Inflammatory macrophage treated with lipopolysaccharide for 4 hours (primary cell): ENCODE results near the gene VWA7.

Experiments used
- DNase-seq: peaks from one replicate; pipeline ENCODE4 v3.0.0-alpha.2; 2020

VWA7 gene

GRCh38 chr6:31776485-31776988, 591 bp downstream of the VWA7 start:
- DNase-seq = no peak

DNA sequence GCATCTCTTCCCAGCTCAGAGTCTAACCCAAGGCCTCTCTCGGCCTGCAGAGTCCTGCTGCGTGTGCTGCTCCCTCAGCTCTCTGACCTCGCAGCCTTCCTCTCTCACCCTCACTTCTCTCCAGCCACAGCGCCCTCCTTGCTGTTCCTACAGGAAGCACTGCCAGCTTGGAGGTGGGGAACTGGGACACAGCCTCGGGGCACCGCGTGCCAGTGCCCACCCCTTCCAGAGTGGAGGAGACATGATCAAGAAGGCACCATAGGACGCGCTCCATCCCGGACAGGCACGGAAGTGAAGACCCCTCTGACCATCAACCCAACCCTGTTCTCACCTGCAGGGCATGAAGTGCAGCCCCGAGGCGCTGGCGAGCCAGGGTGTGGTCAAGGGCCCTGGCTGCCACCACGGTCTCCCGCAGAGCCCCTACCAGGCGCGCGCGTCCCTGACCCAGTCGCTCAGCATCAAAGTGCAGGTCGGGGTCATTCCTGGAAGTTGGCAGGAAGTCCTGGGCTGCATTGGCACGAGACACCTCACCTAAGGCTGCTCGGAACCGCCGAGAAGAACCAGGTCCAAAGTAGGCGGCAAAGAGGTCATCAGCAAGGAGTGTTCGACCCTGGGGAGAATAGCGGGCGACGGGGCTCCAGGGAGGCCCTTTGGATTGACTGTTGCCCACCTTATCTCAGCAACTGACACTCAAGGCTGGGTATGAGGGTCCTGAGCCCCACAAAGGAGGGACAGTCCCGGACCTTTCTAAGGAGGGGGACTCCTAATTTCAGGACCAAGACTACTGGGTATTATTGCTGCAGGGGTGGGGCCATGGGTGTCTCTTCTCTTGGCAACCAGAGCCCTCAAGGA, 1.3 kb downstream of the VWA7 start:
- no peak for DNase-seq

GRCh38 chr6:31775184-31775583, 1.9 kb downstream of the VWA7 start:
- DNase-seq = no peak

GRCh38 chr6:31771992-31772358, 5.2 kb downstream of the VWA7 start:
- no peak for DNase-seq

DNA sequence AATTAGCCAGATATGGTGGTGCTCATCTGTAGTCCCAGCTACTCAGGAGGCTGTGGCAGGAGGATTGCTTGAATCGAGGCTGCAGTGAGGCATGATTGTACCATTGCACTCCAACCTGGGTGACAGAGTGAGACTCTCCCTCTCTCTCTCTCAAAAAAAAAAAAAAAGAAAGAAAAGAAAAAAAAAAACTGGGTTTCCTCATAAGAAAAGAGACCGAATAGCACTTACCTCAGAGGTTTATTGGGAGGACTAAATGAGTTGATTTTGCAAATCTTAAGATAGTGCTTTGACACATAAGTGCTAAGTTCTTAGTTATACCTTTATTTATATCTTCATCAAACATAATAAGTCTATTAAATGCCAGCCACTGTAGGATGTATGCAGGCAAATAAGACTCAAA, 6.3 kb downstream of the VWA7 start:
- DNase-seq = no peak

DNA sequence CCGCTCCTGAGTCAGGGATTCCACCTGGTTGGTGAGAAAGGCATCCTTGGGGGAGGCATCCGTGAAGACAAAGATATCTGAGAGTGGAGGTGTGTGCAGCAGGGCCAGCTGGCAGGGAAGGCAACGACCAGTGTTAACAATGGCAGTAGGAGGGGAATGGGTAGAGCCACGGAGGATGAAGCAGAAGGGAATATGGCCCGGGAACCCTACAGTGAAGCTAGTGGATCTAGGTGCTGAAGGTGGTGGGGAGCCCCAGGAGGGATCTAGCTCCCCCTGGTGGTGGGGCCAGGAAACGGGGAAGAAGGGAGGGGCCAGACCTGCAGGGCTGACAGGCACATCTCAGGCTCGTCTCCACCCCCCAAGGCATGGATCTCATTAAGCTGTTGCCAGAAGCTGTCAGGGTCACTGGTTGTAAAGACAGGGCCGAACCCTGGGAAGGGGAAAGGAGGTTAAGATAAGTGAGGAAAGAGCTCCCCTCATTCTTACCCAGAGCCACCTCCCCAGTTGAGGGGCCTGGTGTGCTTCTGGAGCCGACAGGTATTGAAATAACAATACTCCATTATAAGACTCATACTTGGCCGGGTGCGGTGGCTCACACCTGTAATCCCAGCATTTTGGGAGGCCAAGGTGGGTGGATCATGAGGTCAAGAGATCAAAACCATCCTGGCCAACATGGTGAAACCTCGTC, 7.3 kb downstream of the VWA7 start:
- peak; percentile 81 for DNase-seq

- DNase-seq = peak; percentile 88
These were observed 8.5 kb downstream of the VWA7 start for GRCh38 chr6:31768363-31769257.

GRCh38 chr6:31767096-31767645, 10.0 kb downstream of the VWA7 start:
- no peak for DNase-seq

DNA sequence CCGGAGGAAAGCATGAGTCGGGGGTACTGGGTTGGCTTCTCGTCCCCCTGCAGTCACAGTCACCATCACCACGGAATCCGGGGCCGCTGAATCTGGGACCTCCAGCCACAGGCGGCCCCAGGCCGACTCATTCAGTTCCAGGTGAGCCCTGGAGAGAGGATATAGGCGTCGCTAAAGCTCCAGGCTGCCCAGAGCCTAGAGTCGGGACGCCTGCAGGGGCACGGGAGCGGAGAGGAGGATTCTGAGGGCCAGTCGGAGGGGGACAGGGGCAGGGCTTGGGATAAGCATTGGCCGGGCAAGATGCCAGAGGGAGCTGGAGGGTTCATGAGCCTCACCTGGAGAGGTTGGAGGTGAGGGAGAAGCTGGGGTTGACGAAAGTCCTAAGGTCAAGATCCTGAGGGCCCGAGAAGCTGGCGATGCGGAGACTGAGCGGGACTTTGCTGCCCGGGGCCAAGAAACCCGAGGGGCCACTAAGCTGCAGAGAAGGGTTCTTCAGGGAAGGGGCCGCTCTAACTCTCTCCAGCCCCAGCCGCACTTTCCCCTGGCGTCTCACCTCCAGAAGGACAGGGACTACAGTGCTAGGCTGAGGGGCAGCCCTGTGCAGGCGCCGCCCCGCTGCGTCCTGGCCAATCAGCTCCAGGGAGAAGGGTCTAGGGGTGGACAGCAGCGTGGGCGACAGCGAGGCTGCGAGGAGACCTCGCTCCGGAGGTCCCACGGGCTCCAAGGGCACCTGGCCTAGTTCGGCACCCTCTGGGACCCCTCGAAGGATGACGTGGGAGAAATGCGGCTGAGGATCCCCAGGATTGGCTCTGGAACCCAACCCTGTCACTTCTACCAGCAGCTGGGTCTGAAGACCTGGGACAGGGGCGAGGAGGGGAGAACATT, 11.0 kb downstream of the VWA7 start:
- DNase-seq = no peak

DNA sequence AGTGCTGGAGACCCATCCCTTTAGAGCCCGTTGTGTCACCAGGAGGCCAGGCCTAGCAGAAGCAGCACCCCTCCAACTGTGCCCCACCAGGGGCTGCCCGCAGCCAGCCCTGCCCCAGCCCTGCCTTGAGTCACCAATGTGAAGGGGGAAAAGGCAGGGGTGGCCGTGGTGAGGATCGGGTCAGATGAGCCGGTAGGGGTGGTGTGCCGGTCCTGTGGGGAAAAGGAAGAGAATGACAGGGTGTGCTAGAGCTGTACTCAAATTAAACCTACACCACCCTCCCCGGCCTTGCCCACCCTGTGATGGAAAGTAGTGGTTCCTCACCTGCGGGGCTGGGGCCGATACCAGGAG, 11.6 kb downstream of the VWA7 start:
- no peak for DNase-seq

- DNase-seq = no peak
These were observed 12.9 kb downstream of the VWA7 start for GRCh38 chr6:31764198-31764597.

- no peak for DNase-seq
These were observed 13.5 kb downstream of the VWA7 start for GRCh38 chr6:31763619-31763940.

GRCh38 chr6:31762878-31763618, 14.1 kb downstream of the VWA7 start:
- DNase-seq = no peak

GRCh38 chr6:31762356-31762755, 14.8 kb downstream of the VWA7 start, which contains the start of gene SAPCD1:
Gene SAPCD1 (plus strand): TSS chr6:31762656. CDS start chr6:31763055, 399 bp downstream.
- DNase-seq = no peak

DNA sequence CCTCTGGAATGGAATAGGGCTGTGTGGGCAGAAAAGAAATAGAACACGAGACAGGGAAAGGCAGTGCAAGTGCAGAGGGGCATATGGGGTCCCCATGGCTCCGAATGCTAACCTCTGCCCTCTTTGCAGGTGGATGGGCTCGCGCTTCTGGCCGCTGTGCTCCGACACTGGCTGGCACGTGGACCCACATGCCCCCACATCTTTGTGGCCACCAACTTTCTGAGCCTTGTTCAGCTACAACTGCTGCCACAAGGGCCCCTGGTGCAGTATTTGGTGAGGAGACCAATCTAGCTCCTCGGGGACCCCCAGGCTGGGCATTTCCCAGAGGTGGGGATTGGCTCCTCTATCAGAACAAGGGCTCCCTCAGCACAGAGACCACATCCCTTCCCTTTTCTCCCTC, 15.8 kb downstream of the VWA7 start:
- DNase-seq = no peak

DNA sequence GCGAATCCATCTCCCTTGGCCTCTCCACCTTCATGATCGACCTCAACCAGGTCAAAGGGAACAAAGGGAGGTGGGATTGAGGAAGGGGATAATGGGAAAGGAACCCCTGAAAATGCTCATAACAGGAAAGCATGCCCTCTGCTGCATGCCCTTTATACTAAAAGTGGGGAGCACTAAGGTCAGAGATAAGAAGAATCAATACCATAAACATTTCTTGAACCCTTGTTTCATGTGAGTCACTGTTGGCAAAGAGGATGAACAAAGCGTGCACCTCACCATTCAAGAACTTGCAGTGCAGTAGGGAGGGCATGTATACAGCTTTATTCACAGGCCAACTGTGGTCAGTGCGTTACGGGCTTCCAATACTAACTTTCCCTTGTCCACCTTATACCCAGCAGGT, 16.3 kb downstream of the VWA7 start:
- DNase-seq = no peak

DNA sequence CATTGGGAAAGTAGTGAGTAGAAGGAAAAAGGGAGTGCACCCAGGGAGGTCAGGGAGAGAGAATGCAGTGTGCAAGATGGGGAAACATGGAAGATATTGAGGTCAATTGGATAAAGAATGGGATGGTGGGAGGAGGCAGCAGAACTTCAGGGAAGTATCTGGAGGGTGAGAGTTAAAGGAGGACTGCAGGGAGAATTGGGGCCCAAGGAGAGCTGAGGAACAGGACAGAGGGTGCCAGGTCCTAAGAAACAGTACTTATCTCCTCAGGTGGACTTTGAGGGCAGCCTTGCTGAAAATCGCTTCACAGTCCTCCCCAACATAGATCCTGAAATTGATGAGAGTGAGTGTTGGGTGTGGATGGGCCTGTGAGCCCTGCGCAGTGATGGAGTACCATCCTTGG, 18.8 kb downstream of the VWA7 start:
- no peak for DNase-seq

DNA sequence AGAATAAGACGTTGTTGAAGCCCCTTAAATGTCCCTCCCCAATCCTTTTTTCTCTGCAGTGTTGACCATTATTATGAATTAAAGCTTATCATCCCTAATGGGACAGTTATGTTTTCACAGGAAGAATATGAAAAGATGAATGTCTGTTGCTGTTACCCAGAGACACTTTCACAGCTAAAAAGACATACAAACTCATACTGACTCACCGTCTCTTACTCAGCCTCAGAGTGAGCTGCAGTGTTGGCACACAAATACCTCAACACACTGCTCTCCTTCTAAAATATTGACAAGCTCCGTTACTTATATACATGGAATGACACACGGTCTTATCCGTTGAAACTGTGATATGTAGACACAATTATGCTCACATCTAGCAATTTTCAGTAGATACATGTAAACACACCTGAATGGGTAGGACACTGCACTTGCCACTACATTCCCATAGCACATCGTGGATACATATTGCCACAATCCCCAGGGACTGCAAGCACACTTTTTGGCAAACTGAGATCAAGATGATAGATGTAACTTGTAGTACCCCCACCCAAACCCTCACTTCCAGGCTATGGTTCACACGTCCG, 24.3 kb downstream of the VWA7 start:
- DNase-seq = no peak

DNA sequence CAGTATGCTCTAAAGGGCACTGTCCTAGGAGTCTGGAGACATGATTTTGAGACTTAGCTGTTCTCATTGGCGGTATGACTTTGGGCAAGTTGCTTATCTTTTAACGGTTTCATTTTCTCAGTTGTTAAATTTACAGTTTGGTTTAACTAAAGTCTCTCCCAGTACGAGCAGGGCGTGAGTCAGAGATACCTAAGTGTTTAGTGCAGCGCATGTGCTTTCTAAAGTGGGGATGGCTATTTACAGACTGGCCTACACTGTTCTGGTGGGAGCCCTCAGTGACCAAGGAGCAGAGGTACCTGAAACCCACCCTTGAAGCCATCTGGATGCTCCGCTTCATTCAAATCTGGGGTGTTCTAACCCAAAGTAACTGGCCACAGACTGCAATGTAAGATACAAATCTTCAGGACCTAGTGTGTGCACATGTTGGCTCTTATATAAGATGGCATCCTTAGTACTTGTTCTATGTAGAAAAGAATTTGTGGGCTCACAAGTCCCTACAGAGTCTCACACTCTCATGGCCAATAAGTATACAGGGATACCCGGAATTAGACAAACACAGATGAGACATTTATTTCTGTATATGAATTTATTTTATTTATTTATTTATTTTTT, 26.6 kb downstream of the VWA7 start:
- no peak for DNase-seq

DNA sequence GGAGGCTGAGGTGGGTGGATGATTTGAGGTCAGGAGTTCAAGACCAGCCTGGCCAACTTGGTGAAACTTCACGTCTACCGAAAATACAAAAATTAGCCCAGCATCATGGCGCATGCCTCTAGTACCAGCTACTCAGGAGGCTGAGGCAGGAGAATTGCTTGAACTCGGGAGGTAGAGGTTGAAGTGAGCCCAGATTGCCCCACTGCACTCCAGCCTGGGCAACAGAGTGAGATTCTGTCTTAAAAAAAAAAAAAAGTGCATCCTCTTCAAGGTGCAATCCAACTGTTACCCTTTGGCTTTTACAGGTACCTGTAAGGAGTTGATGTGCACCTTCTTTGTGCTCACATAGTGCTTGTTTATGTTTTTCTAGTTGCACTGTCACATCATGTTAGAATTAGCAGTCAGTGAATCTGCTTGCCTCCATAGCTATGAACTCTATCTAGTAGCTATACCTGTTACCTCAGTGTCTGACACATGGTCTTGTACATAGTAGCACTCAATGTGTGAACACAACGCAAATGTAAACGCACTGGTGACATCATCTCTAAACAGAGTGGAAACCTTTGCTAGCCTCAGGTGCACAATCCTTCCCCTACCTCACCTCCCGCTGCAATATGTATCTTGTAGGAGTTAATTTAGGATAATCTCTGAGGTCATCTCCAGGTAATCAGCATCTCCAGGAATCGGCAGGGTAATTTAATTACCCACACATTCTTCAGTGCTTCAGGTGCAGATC, 27.7 kb downstream of the VWA7 start:
- no peak for DNase-seq
